HG03196 (cell line): ENCODE results near the gene RGS19.

Source experiments
- ATAC-seq: cut with Tn5 transposase; IDR thresholded peaks from one replicate; pipeline ENCODE4 v1.9.1; 2021; ENCODE audit not compliant: unreplicated experiment

The RGS19 gene

DNA sequence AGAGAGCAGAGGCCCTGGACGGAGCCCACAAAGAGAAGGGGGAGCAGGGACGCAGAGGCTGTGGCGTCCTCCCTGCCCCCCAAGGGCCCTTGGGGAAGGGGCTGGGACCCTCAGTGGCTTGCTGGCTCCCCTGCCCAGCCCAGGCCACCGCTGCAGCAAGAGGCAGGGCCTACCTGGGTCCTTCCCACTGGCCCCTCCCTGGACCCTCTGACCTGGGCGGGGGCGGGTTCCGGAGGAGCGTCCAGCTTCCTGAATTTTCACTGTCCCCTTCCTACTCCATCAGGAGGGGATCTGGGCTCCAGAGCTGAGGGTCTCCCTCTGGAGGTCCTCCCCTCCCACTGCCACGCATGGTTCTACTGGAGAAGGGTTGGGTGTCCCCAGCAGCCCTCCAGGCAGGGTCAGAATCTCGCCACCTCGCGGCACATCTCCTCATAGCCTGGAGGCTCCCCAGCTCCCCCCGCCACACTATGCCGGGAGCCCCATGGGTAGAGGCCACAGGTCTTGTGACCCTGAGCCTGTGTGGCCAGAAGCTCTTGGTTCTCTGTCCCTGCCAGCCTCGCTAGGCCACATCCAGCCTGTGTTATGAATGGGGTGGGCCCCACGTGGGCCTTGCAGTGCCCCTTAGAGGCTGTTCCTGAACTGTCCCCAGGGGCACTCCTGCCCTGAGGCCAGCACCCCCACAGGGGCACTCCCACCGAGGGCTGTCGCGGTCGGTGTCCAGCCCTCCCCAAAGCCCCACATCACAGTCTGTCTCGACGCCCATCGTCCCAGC lies 28.9 kb downstream of the RGS19 start:
- no peak for ATAC-seq

DNA sequence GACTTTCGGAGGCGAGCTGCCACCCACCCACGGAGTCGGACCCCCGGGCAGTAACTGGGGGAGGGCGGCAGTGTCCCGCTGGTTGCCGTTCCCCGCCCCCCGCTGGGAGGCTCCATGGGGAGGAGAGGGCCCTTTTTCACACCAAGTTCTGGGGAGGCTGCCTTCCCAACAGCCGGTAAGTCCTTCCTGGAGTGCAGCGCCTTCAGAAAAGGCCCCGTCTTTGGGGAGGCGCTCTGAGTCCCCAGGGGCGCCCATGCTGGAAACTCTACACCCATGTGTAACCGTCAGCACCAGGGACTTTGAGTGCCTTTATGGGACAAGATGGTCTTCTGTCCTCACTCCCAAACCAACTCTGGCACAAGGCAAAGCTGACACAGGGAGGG lies 29.4 kb downstream of the RGS19 start:
- no peak for ATAC-seq

DNA sequence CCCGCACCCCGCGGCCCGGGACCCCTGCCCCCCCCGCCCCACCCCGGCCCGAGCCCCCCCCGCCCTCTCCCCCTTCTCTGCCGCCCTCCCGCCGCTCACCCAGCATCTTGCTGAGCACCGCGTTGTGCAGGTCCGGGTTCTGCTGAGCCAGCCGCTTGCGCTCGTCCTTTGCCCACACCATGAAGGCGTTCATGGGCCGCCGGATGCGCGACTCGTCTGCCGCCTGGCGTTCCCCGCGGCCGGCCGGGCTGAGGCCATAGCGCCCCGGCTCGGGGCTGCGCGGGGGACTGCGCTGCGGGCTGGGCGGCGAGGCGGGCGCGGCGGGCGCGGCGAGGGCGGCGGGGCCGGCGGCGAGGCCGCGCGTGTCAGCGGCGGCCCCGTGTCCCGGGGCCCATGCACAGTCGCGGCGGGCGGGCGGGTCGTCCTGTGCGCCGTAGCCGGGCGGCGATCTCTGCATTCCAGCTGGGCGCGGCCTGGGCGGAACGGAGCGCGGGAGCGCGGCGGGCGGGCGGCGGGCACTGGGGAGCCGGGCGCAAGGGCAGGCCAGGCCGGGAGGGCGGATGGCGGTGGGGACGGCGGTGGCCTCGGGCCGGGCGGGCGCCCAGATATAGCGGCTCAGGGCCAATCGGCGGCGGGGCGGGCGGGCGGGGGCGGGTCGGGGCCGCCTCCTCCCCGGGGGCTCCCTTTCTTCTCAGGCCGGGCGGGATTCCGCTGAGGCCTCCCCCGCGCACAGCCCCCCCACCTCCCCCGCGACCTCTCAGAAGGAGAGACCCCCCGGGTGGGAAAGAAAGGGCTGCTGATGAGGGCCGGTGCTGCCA lies 30.0 kb downstream of the RGS19 start, which contains the start of gene SOX18:
Gene SOX18 (minus strand): TSS at position 580 of the 818 bp plus-strand sequence. CDS start 123 bp downstream, at position 457.
- no peak for ATAC-seq

DNA sequence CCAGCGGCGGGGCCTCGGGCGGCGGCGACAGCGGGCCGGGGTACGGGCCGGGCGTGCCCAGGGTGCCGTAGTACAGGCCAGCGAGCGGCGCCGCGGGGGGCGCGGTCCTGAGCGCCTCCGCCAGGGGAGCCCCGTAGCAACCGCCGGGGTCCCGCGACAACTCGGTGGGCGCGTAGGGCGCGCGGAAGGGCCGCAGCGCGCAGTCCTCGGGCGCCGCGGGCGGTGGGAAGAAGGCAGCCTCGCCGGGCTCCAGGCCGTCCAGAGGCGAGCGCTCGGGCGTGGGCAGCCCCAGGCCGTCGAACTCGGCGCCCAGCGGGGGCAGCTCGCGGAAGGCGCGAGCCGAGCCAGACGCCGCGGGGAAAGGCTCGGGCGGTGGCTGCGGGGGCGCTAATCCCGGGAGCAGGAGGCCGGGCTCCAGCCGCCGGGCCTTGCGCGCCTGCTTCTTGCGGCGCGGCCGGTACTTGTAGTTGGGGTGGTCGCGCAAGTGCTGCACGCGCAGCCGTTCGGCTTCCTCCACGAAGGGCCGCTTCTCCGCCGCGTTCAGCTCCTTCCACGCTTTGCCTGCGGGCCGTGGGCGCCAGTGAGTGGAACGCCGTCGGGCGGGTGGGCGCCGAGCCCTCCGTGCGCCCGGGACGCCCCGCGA lies 30.8 kb downstream of the RGS19 start:
- no peak for ATAC-seq

DNA sequence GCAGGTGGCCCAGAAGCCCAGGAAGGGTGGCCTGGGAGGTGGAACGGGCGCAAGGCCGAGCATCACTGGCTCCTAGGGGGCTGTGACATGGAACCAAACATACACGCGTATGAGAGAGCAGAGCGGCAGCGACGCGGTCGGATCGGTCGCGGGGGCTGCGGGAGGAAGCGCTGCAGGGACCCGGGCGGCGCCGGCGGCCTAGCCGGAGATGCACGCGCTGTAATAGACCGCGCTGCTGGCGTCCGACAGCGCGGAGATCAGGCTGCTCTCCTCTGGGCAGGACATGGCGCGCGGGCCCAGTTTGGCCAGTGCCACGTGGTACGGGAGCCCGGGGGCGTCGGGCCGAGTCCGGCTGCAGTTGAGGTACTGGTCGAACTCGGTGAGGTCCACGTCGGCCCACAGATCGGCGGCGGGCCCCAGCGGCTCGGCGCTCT lies 31.3 kb downstream of the RGS19 start:
- no peak for ATAC-seq

DNA sequence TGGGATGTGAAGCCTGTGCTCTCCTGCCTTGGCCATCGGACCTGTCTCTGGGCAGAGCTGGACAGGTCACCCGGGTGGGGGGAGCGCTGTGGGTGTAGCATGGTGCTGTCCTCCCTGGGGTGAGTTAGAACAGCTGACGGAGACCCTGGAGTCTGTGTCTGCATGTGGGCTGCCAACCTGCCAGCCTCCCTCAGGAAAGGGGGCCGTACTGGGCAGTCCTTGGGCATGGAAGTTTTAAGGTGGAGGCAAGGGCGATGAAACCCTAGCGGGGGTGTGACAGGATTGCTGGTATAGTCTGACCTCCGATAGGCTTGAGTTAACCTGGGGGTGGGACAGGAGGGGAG lies 32.3 kb downstream of the RGS19 start:
- no peak for ATAC-seq

DNA sequence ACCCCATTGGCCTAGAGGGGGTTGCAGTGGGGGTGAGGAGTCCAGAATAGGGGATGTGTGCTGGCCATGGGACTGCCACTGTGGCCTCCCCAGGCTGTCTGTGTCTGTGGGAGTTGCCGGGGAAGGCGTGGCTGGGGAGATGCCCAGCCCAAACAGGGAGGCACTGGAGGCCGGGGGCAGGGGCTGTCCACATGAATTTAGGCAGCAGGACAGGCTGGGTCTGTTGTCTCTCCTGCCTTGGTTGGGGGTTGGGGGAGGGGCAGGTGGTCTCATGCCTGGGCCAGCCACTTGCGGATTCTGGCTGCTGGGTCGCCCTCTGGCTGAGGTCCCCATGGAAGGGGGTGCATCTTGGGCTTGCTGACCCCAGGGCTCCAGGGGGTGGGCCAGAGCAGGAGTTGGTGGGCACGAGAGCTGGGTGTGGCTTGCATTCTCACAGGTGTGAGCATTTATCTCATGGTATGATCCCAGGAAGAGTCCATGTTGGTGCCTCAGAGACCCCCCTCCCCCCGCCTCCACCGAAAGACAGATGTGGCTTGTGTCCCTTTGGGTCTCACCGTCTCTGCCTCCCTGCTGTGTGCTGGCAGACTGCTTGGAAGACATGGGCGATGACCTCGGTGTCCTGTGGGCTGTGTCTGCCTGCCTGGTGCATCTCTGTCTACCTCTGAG lies 33.8 kb downstream of the RGS19 start:
- ATAC-seq: no peak

DNA sequence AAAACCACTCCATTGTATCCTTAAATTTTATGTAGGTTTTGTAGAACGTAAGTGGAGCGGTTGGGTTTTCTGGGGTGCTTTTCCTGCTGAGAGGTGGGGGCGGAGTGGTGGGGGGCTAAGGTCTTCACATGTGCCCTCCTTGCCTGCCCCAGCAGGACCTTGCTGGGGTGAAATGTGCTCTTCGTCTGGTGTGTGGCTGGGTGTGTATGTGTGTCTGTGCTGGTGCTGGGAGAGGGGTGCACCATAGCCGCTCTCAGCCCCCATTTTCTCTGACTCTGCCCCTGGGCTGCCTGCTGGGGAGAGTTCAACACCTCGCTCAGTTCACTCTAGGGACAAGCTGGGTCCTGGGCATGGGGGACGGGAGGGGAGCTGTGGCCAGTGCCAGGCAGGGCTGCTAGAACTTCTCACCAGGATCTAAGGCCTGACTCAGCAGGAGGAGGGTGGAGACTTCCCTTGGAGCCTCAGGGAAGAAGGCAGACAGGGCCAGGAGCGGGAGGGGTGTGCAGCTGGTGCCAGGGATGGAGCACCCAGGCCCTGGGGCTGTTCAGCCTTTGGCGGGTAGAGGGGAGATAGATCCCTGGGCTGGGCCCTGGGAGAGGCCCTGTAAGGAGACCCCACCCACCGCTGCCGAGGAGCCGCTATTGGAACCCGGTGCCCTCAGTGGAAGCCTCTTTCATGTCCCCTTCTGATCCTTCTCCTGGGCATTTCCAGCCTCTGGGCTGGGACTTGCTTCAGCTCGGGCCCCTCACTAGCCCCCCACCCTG lies 34.7 kb downstream of the RGS19 start:
- no peak for ATAC-seq

DNA sequence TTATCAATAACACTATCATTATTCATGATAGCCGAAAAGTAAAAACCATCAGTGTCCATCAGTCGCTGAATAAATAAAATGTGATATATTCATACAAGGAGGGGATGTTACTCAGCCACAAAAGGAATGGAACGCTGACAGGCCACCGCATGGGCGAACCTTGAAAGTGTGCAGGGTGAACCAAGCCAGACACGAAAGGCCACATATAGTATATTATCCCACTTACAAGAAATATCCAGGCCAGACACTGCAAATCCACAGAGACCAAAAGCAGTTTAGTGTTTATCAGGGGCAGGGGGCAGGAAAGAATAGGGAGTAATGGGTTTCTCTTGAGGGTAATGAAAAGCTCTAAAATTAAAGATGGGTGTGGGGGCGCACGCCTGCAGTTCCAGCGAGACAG lies 35.5 kb downstream of the RGS19 start:
- no peak for ATAC-seq

DNA sequence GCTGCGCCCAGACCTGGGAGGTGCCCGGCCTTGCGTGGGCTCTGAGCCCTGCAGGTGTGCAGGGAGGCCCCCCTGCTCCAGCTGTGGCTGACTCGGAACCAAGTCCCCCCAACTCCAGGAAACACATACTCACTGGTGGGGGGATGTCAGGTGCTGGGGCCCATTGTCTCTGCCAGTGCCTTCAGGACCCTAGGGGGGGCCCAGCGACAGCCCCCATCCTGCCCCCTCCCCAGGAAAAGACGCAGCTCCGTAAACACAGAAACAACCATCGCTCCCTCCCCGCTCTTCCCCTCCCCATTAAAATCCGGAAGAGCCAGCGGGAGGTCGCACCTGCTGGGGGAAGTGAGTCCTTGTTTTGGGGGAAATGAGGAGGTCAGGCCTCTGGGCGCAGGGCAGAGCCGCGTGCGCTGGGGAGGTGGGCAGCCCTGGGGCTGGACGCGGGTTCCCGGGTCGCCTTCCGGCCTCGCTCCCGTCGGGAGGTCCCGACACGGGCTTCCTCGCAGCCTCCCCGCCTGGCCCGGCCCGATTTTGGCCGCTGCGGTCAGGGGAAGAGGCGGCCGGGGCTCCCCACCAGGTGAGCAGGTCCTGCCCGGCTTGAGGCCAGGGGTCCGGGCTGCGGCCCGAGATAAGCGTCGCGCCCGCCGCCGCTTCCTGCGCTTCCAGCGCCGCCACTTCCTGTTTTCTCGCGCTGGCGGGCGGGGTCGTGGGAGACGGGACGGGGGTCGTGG lies 37.1 kb downstream of the RGS19 start:
- ATAC-seq: no peak

DNA sequence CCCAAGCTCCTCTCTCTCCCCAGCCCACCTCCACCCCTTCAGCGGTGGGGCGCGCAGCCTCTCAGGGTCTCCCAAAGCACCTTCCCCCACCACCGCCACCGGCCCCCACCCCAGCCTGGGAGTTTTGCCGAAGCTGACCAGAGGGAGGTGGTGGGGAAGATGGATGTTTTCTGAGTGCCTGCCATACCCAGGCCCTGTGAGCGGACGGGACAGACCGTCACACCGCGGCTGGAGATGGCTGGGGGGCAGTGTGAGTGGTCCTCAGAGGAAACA lies 37.6 kb downstream of the RGS19 start:
- no peak for ATAC-seq

DNA sequence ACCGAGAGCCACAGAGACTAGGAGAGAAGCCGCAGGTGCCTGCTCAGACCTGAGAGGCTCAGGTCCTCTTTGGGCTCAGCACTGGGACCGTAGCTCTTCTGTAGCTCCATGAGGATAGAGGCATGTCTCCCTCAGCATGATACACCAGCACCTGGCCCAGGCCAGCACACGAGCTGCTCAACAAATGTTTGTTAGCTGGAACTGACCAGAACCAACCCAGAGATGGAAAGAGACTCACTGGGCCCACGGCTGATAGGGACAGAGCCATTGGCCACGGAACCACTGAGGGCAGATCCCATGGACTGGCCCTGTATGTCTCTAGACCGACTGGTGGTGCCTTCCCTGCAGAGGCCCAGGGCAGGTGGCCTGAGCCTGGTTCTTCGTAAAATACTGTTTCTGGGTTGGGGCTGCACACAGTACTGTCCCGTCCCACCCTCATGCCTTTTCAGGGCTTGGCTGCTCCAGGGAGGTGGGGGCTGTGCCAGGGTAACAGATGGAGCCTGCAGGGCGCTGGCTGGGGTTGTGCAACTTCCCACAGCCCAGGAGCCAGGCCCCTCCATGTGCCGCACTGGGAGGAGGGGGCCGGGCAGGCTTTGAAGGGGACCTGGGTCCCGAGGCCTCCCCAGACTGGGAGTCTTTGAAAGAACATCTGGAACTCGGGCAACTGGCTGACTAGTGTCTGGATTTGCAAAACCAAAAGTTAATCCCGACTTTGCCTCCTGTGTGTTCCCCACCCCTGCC lies 38.1 kb downstream of the RGS19 start:
- ATAC-seq: no peak

DNA sequence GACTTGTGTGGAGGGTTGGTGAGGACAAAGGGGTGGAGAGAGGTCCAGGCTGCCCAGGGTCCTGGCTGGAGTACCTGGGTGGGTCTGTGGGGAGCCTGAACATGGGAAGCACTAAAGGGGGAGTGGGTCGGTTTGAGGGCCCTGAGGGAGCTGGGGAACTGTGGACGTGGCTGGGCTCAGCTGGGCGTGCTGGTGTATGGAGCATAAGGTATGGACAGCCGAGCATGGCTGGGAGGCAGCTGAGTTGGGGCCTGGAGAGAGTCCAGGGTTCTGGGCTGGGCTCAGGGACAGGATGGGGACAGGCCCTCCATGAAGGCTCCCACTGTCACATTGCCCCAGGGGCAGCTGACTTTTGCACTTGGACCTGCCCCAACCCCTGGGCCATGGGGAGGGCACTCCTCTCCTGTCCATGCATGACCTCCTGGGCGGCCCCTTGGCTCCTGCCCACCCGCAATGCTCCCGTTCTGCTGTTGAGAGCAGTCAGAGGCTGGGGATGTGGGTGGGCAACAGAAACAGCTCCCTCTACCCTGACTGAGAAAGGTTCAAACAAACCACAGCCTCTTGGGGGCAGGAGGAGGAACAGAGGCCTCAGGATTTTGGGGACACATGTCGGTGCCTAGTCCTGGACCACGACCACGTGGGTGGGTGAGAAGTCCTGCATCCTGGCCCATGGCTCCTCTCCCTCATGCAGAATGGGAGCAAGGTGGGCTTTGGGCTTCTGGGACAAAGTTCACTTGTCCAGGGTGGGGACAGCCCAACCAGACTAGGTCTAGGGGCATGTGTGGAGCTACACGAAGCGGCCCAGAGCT lies 38.9 kb downstream of the RGS19 start:
- no peak for ATAC-seq

DNA sequence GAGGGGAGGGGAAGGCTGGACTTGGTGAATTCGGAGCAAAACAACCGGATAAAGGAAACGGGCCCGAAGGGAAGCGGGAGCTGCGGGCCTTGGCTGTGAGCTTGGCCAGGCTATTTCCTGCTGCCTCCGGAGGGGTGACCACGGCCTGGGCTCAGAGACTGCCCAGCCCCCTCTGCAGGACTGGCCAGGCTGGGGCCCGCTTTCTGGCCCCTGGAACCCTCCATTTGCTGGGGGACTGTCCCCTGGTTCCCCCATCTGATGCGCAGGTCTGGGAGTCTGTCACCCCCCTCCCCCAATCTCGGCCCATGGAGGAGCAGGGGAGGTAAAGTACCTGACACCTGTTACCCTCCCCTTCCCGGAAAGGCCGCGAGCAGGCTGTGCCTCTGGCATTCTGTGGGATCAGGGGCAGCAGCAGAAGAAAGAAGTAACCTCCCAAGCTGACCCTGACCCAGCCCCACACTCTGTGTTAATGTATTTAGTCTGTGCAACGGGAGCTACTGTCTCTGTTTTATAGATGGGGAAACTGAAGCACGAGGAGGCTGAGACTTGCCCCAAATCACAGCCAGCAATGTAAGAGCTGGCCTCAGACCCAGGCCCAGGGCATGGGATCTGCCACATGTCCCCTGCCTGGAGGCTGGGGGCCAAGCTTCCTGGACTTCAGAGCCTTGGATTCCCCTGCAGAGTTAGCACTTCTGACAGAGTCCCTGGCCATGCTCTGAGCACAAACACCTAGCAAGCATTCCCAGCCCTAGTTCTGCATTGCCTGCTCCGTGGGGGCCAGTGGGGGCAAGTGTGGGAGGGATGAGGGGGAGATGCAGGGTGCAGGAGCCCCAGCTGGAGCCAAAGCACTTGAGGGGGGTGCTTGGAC lies 39.8 kb downstream of the RGS19 start:
- ATAC-seq: no peak

DNA sequence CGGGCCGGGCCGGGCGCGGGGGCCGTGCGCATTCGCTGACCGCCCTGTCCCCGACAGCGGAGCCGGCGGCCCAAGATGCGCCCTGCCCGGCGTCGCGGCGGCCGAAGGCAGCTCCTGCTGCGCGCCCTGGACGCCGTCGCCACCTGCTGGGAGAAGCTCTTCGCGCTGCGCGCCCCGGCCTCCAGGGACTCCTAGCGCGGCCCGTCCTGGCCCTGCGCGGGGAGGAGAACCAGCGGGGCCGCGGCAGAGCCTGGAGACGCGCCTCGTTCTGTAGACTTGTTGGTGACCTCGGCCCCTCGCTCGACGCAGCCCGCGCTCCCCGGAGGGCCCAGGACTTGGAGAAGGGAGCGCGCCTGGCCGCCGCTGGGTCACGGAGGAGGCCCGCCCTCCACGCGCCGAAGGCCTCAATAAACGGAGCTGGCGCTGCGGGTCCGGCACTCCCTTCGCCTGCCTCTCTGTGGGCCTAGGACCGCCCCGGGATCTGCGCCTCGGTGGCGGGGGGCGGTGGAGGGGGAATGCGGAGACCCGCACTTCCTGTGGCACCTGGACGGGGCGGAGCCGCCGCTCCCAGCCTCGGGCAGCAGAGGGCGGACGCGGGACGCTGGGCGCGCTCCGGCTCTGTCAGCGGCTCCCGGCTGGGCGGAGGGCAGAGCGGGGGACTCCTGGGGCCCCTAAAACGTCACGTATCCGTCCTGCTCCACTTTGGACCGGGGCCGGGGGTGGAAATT lies 40.6 kb downstream of the RGS19 start:
- no peak for ATAC-seq

DNA sequence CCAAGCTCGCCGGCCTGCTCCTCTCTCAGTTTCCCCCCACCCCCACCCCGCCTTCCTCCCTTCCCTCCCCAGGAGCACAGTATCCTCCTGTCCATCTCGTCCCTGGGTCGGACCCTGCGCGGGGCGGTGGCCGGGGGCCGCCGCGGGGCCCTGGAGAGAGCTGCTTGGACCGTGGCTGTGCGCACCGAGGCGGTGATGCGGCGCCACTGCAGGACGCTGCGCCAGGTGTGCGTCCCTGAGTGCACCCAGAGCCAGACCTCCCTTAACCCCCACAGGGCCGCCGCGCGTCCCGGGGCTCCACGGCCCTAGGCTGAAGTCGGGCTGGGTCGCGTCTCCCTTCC lies 41.1 kb downstream of the RGS19 start:
- ATAC-seq: no peak

DNA sequence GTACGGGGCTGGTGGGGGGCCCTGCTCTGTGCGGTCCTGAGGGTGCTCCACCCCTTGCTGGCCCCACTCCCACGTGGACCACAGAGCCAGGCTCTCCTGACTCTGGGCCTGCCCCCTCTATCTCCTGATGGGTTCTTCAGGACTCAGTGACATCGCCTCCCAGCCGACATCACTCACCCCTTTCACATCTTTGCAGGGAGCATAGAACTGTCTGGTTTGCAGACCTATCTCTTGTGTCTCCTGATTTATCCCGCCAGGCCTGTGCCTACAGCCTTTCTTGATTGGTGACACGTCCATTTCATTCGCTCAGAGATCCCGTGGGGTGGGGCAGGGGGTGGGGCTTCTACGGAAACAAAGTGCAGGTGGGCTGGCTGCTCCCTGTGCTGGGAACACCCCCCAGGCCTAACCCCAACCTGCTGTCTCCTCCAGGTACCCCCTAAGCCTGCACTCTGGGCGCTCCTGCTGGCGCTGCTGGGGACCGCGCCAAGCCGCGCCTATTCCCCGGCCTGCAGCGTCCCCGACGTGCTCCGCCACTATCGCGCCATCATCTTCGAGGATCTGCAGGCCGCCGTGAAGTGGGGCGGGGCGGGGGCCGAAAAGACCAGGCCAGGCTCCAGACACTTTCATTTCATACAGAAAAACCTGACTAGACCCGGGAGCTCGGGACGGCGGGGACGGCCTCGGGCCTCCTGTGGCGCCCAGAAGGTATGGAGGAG lies 41.7 kb downstream of the RGS19 start:
- ATAC-seq: no peak
